Neural cell (in vitro differentiated cells): Measurements from ENCODE around the gene DOCK2. TPM values are rescaled to one million over a fixed set of nuclear protein-coding genes. Genes with fewer than 3 reads are reported as not detected.

Source experiments
- H2AFZ ChIP-seq: fragments of 200-600, 300-800 bp; sonication (generic), shearing (Covaris generic); 2 replicates; pipeline ENCODE4 v1.6.0; 2014; ENCODE audit warnings: low read depth, mild to moderate bottlenecking, antibody characterized with exemption, low read length, moderate library complexity
- H3F3A ChIP-seq: fragments of 200-600 bp; shearing (Covaris generic); 2 replicates; pipeline ENCODE4 v1.6.1; 2016; ENCODE audit warnings: mild to moderate bottlenecking, moderate library complexity, mixed read lengths, antibody characterized with exemption, low read length; ENCODE audit not compliant: insufficient read depth, poor library complexity, severe bottlenecking
- H3K27ac ChIP-seq: fragments of 200-600, 300-800 bp; sonication (generic), shearing (Covaris generic); 2 replicates; pipeline ENCODE4 v1.5.1; 2014; ENCODE audit warnings: mild to moderate bottlenecking, low read length, moderate library complexity
- H3K27me3 ChIP-seq: fragments of 300-800, 200-600 bp; sonication (generic), shearing (Covaris generic); 2 replicates; pipeline ENCODE4 v1.6.0; 2014; ENCODE audit warnings: mild to moderate bottlenecking, low read depth, low read length, moderate library complexity; ENCODE audit not compliant: insufficient read depth
- H3K36me3 ChIP-seq: fragments of 300-800, 200-600 bp; sonication (generic), shearing (Covaris generic); 2 replicates; pipeline ENCODE4 v1.5.1; 2014; ENCODE audit warnings: mild to moderate bottlenecking, antibody characterized with exemption, low read length, moderate library complexity; ENCODE audit not compliant: insufficient read depth
- H3K4me2 ChIP-seq: fragments of 300-800, 200-600 bp; sonication (generic), shearing (Covaris generic); 2 replicates; pipeline ENCODE4 v1.6.0; 2014; ENCODE audit warnings: mild to moderate bottlenecking, low read length
- H3K4me3 ChIP-seq: fragments of 300-800, 200-600 bp; sonication (generic), shearing (Covaris generic); 2 replicates; pipeline ENCODE4 v1.5.1; 2014; ENCODE audit warnings: mild to moderate bottlenecking, low read length, moderate library complexity
- H3K79me2 ChIP-seq: fragments of 200-600 bp; shearing (Covaris generic); replicated peaks from 2 replicates; pipeline ENCODE4 v1.6.0; 2014; ENCODE audit warnings: mild to moderate bottlenecking, low read length, moderate library complexity; ENCODE audit not compliant: insufficient read depth
- H3K9ac ChIP-seq: fragments of 300-800, 200-600 bp; sonication (generic), shearing (Covaris generic); 2 replicates; pipeline ENCODE4 v1.6.1; 2016; ENCODE audit warnings: mild to moderate bottlenecking, low read length, mixed read lengths
- H3K9me2 ChIP-seq: fragments of 200-600 bp; shearing (Covaris generic); 2 replicates; pipeline ENCODE4 v1.6.1; 2016; ENCODE audit warnings: mild to moderate bottlenecking, low read length, mixed read lengths; ENCODE audit not compliant: insufficient read depth
- H3K9me3 ChIP-seq: fragments of 200-600, 300-800 bp; sonication (generic), shearing (Covaris generic); 2 replicates; pipeline ENCODE4 v1.6.1; 2016; ENCODE audit warnings: mild to moderate bottlenecking, mixed run types, low read length, moderate library complexity, mixed read lengths
- H4K20me1 ChIP-seq: fragments of 200-600 bp; shearing (Covaris generic); 2 replicates; pipeline ENCODE4 v1.6.1; 2016; ENCODE audit warnings: mild to moderate bottlenecking, mixed run types; ENCODE audit not compliant: insufficient read depth
- CTCF ChIP-seq: fragments of 450-650 bp; IDR thresholded peaks from 2 replicates; pipeline ENCODE4 v1.5.1; 2014; ENCODE audit warnings: antibody characterized with exemption, mild to moderate bottlenecking, moderate library complexity; ENCODE audit not compliant: poor library complexity, severe bottlenecking
- EP300 ChIP-seq: fragments of 450-650 bp; conservative IDR thresholded peaks from 2 replicates; pipeline ENCODE4 v1.6.1; 2014; ENCODE audit warnings: antibody characterized with exemption, mild to moderate bottlenecking, moderate library complexity; ENCODE audit not compliant: poor library complexity, severe bottlenecking
- EZH2 ChIP-seq: fragments of 200-600, 300-800 bp; shearing (Covaris generic), sonication (generic); IDR thresholded peaks from 2 replicates; pipeline ENCODE4 v1.6.1; 2014; ENCODE audit warnings: antibody characterized with exemption, low read length, borderline replicate concordance, mild to moderate bottlenecking; ENCODE audit not compliant: insufficient read depth, poor library complexity, severe bottlenecking
- MXI1 ChIP-seq: fragments of 450-650 bp; conservative IDR thresholded peaks from 2 replicates; pipeline ENCODE4 v1.6.1; 2014; ENCODE audit warnings: antibody characterized with exemption, mild to moderate bottlenecking; ENCODE audit not compliant: poor library complexity, severe bottlenecking
- POLR2AphosphoS5 ChIP-seq: IDR thresholded peaks from 2 replicates; pipeline ENCODE4 v1.6.1; 2012
- RAD21 ChIP-seq: fragments of 450-650 bp; conservative IDR thresholded peaks from 2 replicates; pipeline ENCODE4 v1.6.1; 2014; ENCODE audit warnings: antibody characterized with exemption, mild to moderate bottlenecking, moderate library complexity
- REST ChIP-seq: IDR thresholded peaks from 2 replicates; pipeline ENCODE4 v1.6.1; 2012; ENCODE audit warnings: borderline replicate concordance
- SMC3 ChIP-seq: fragments of 450-650 bp; conservative IDR thresholded peaks from 2 replicates; pipeline ENCODE4 v1.6.1; 2014; ENCODE audit warnings: antibody characterized with exemption, mild to moderate bottlenecking, moderate library complexity; ENCODE audit not compliant: poor library complexity
- TAF1 ChIP-seq: IDR thresholded peaks from 2 replicates; pipeline ENCODE4 v1.6.1; 2012; ENCODE audit warnings: low read depth
- polyA plus RNA-seq: library from polyadenylated mRNA; depleted of rRNA; stranded (reverse); fragments of >200 nt; gene quantifications from 2 replicates; pipeline ENCODE4 v1.2.3, GENCODE V29; 2014

The DOCK2 gene
- polyA plus RNA-seq, 1 donor from 2014 or later, result 0.15 TPM

GRCh38 chr5:169942181-169942580 lies 305.1 kb downstream of the DOCK2 start:
- H3K4me2 ChIP-seq, result no peak overlapping the region
- no peak overlapping the region for H3K9ac ChIP-seq
- H3K79me2 ChIP-seq, result no peaks in the 10 kb centered on the region
- H2AFZ ChIP-seq, result no peak overlapping the region
- H3K4me3 ChIP-seq, result no peak overlapping the region
- H3F3A ChIP-seq, result no peaks in the 10 kb centered on the region
- TF ChIP-seq REST (no peak), EP300 (no peak), EZH2 (no peak), RAD21 (no peak), TAF1 (no peak), POLR2AphosphoS5 (no peak), MXI1 (no peak), CTCF (no peak), SMC3 (no peak)
- no peaks in the 10 kb centered on the region for H3K9me2 ChIP-seq
- H4K20me1 ChIP-seq, result no peaks in the 10 kb centered on the region
- no peak overlapping the region for H3K27ac ChIP-seq
- H3K9me3 ChIP-seq, result no peaks in the 10 kb centered on the region
- no peaks in the 10 kb centered on the region for H3K27me3 ChIP-seq
- H3K36me3 ChIP-seq, result no peaks in the 10 kb centered on the region

- Histone ChIP-seq H3K36me3 (no peaks in the 10 kb centered on the region), H3K79me2 (no peaks in the 10 kb centered on the region), H3K9me3 (no peaks in the 10 kb centered on the region), H3K4me3 (no peak overlapping the region), H3K4me2 (no peak overlapping the region), H3K27ac (no peak overlapping the region), H2AFZ (no peak overlapping the region), H3F3A (no peaks in the 10 kb centered on the region), H3K9me2 (no peaks in the 10 kb centered on the region), H3K9ac (no peak overlapping the region), H4K20me1 (no peaks in the 10 kb centered on the region), H3K27me3 (no peaks in the 10 kb centered on the region)
- TF ChIP-seq EP300, result no peak
- no peak for TF ChIP-seq REST
- no peak for TF ChIP-seq POLR2AphosphoS5
- no peak for TF ChIP-seq SMC3
- TF ChIP-seq EZH2, result no peak
- no peak for TF ChIP-seq TAF1
- no peak for TF ChIP-seq RAD21
- TF ChIP-seq CTCF, result no peak
- no peak for TF ChIP-seq MXI1
Measured at GRCh38 chr5:169943026-169943425, 306.0 kb downstream of the DOCK2 start.
